Small intestine (tissue), 7 donors: ENCODE measurements around the gene MYO15A. TPM values are rescaled to one million over a fixed set of nuclear protein-coding genes. Genes with fewer than 3 reads are reported as not detected.

Source experiments
- DNase-seq, 2 donors: peaks; one replicate each; pipeline versions ENCODE4 v3.0.0 to v3.0.0-alpha.2; 2013
- FAIRE-seq: peaks from 2 replicates; lab custom pipeline; 2012; peaks lifted over from hg19 to GRCh38; lab: Jason Lieb, UNC
- H3K27ac ChIP-seq, 3 donors: one replicate each; pipeline ENCODE4 v1.5.1; 2013; ENCODE audit warnings: low read length in 2 of 3, mild to moderate bottlenecking in 2 of 3, control low read depth in 1 of 3, inconsistent platforms in 1 of 3, low read depth in 1 of 3, moderate library complexity in 1 of 3
- H3K27me3 ChIP-seq, 3 donors: one replicate each; pipeline ENCODE4 v1.6.1; 2013; ENCODE audit warnings: low read length in 3 of 3, inconsistent platforms in 1 of 3; ENCODE audit not compliant: control insufficient read depth in 3 of 3, insufficient read depth in 3 of 3
- H3K36me3 ChIP-seq, 3 donors: one replicate each; pipeline ENCODE4 v1.6.1; 2013; ENCODE audit warnings: low read length in 3 of 3, inconsistent platforms in 1 of 3, low read depth in 1 of 3, mild to moderate bottlenecking in 1 of 3, moderate library complexity in 1 of 3; ENCODE audit not compliant: control insufficient read depth in 3 of 3, insufficient read depth in 2 of 3
- H3K4me1 ChIP-seq, 3 donors: one replicate each; pipeline ENCODE4 v1.6.1; 2013; ENCODE audit warnings: low read length in 2 of 3, inconsistent platforms in 1 of 3, low read depth in 1 of 3, mild to moderate bottlenecking in 1 of 3, moderate library complexity in 1 of 3; ENCODE audit not compliant: control insufficient read depth in 3 of 3, insufficient read depth in 2 of 3
- H3K4me3 ChIP-seq, 3 donors: one replicate each; pipeline ENCODE4 v1.5.1; 2013; ENCODE audit warnings: low read length in 3 of 3, control low read depth in 1 of 3, inconsistent platforms in 1 of 3, low read depth in 1 of 3, mild to moderate bottlenecking in 1 of 3, moderate library complexity in 1 of 3
- H3K9me3 ChIP-seq, 2 donors: one replicate each; pipeline ENCODE4 v1.6.1; 2013; ENCODE audit warnings: low read depth in 1 of 2, low read length in 1 of 2; ENCODE audit not compliant: control insufficient read depth in 2 of 2, insufficient read depth in 1 of 2
- WGBS, 3 donors: extraction: QIAGEN DNeasy Blood & Tissue Kit; methylation state at CpG; one replicate each; pipeline ENCODE4 v1.1.7; 2013; 5-methylcytosine and 5-hydroxymethylcytosine counted together
- polyA plus RNA-seq, 4 donors: library from polyadenylated mRNA; stranded (reverse) in 3 of 4; unstranded in 1 of 4; fragments of 200-250 nt in 3 of 4; fragments of 120-200 nt in 1 of 4; gene quantifications; one replicate each; pipeline versions ENCODE4 v1.2.1 to v1.2.3, GENCODE V29; 2013
- donor health status: healthy with polysubstance abuse.
- donor health status: control.
- donor health status: control.
- donor health status: Bipolar disorder and iron deficiency.
- donor health status: healthy.

The MYO15A gene
- polyA plus RNA-seq, 4 donors: 0.22 to 2.7 (median 1.6) TPM

- FAIRE-seq (no peak), DNase-seq (no peak)
- H3K9me3 ChIP-seq: no peaks in the 10 kb centered on the region
- no peaks in the 10 kb centered on the region for H3K27me3 ChIP-seq
- WGBS, 3 donors: 81 to 91% (median 88%) methylated on average over 7 of the region's 7 CpGs
- H3K27ac ChIP-seq: no peak overlapping the region
- H3K4me3 ChIP-seq: no peak overlapping the region
- peaks cover 0 to 5% (median 0%) of the 10 kb centered on the region in 3 donors for H3K4me1 ChIP-seq
- no peaks in the 10 kb centered on the region for H3K36me3 ChIP-seq
Observed at GRCh38 chr17:18148586-18148985, 40.0 kb downstream of the MYO15A start.

- Histone ChIP-seq H3K4me3 (no peak overlapping the region), H3K4me1 (peaks cover 0 to 5% (median 0%) of the 10 kb centered on the region in 3 donors), H3K27ac (no peak overlapping the region), H3K9me3 (no peaks in the 10 kb centered on the region), H3K27me3 (no peaks in the 10 kb centered on the region), H3K36me3 (no peaks in the 10 kb centered on the region)
- DNase-seq: no peak
- WGBS, 3 donors: 84 to 91% (median 86%) methylated on average over 9 of the region's 9 CpGs
- no peak for FAIRE-seq
Observed at GRCh38 chr17:18151290-18151689, 42.7 kb downstream of the MYO15A start.

GRCh38 chr17:18155179-18155578 is 46.6 kb downstream of the MYO15A start:
- Histone ChIP-seq H3K9me3 (no peaks in the 10 kb centered on the region), H3K4me3 (no peak overlapping the region), H3K27ac (no peak overlapping the region), H3K4me1 (peaks cover 0 to 21% (median 5%) of the 10 kb centered on the region in 3 donors), H3K36me3 (no peaks in the 10 kb centered on the region), H3K27me3 (no peaks in the 10 kb centered on the region)
- no peak for DNase-seq
- 84 to 92% (median 90%) methylated on average over 13 to 14 of the region's 14 CpGs for WGBS, 3 donors
- no peak for FAIRE-seq

- no peak overlapping the region for H3K4me3 ChIP-seq
- H3K4me1 ChIP-seq: peaks cover 0 to 21% (median 5%) of the 10 kb centered on the region in 3 donors
- 66 to 82% (median 77%) methylated on average over 8 of the region's 8 CpGs for WGBS, 3 donors
- no peak for DNase-seq
- H3K9me3 ChIP-seq: no peaks in the 10 kb centered on the region
- H3K36me3 ChIP-seq: no peaks in the 10 kb centered on the region
- H3K27ac ChIP-seq: no peak overlapping the region
- no peak for FAIRE-seq
- no peaks in the 10 kb centered on the region for H3K27me3 ChIP-seq
Observed at GRCh38 chr17:18156171-18156975, 47.8 kb downstream of the MYO15A start.

- Histone ChIP-seq H3K9me3 (no peaks in the 10 kb centered on the region), H3K4me3 (no peak overlapping the region), H3K4me1 (peaks cover 0 to 21% (median 5%) of the 10 kb centered on the region in 3 donors), H3K27me3 (no peaks in the 10 kb centered on the region), H3K36me3 (no peaks in the 10 kb centered on the region), H3K27ac (no peak overlapping the region)
- FAIRE-seq: no peak
- 90 to 91% (median 90%) methylated on average over 10 of the region's 10 CpGs for WGBS, 3 donors
- DNase-seq: no peak
Observed at GRCh38 chr17:18156976-18157280, 48.4 kb downstream of the MYO15A start.

GRCh38 chr17:18157354-18157985 is 48.9 kb downstream of the MYO15A start:
- H3K36me3 ChIP-seq: no peaks in the 10 kb centered on the region
- H3K9me3 ChIP-seq: no peaks in the 10 kb centered on the region
- no peak overlapping the region for H3K4me3 ChIP-seq
- WGBS, 3 donors: 72 to 84% (median 82%) methylated on average over 20 to 22 of the region's 22 CpGs
- H3K27ac ChIP-seq: peak overlapping the region in 1 of 3 donors; percentile 0
- H3K4me1 ChIP-seq: peaks cover 0 to 21% (median 5%) of the 10 kb centered on the region in 3 donors
- DNase-seq (no peak), FAIRE-seq (no peak)
- no peaks in the 10 kb centered on the region for H3K27me3 ChIP-seq

GRCh38 chr17:18158022-18158600 is 49.6 kb downstream of the MYO15A start:
- peak overlapping the region in 2 of 3 donors; percentile 39 to 62 for H3K4me3 ChIP-seq
- H3K36me3 ChIP-seq: no peaks in the 10 kb centered on the region
- FAIRE-seq (no peak), DNase-seq (peak; percentile 91 to 96)
- H3K27ac ChIP-seq: peak overlapping the region in 2 of 3 donors; percentile 30 to 49
- WGBS, 3 donors: 2 to 5% (median 3%) methylated on average over 26 of the region's 26 CpGs
- no peaks in the 10 kb centered on the region for H3K27me3 ChIP-seq
- H3K4me1 ChIP-seq: peaks cover 0 to 21% (median 5%) of the 10 kb centered on the region in 3 donors
- no peaks in the 10 kb centered on the region for H3K9me3 ChIP-seq

GRCh38 chr17:18159551-18160120 is 51.1 kb downstream of the MYO15A start:
- Histone ChIP-seq H3K27ac (no peak overlapping the region), H3K27me3 (no peaks in the 10 kb centered on the region), H3K4me1 (peaks cover 0 to 30% (median 5%) of the 10 kb centered on the region in 3 donors), H3K9me3 (no peaks in the 10 kb centered on the region), H3K4me3 (no peak overlapping the region), H3K36me3 (no peaks in the 10 kb centered on the region)
- 38 to 75% (median 73%) methylated on average over 3 of the region's 3 CpGs for WGBS, 3 donors
- FAIRE-seq (no peak), DNase-seq (peak in 1 of 2 donors; percentile 39)
